CD4-positive, CD25-positive, alpha-beta regulatory T cell (primary cell): ENCODE measurements around the gene KAT2B. TPM values are rescaled to one million over a fixed set of nuclear protein-coding genes. Genes with fewer than 3 reads are reported as not detected.

Experiments used
- ATAC-seq, 2 donors: fragments of 150-1000 bp; cut with Tn5 transposase; one replicate each; pipeline ENCODE4 v1.10.0; 2021; ENCODE audit warnings: low read depth in 2 of 2, moderate number of reproducible peaks in 2 of 2, moderate library complexity in 1 of 2
- DNase-seq, 3 donors: peaks; one replicate each; pipeline versions ENCODE4 v3.0.0 to v3.0.0-alpha.2; 2012 to 2022; ENCODE audit warnings: mixed read lengths in 1 of 3
- H3K27ac ChIP-seq: one replicate; pipeline ENCODE4 v1.7.0; 2013; ENCODE audit warnings: mild to moderate bottlenecking, low read length; ENCODE audit not compliant: insufficient read depth, poor library complexity, severe bottlenecking
- H3K27me3 ChIP-seq: one replicate; pipeline ENCODE4 v1.7.0; 2013; ENCODE audit warnings: low read length; ENCODE audit not compliant: control insufficient read depth, insufficient read depth
- H3K36me3 ChIP-seq: one replicate; pipeline ENCODE4 v1.7.0; 2013; ENCODE audit warnings: mild to moderate bottlenecking, low read length, moderate library complexity; ENCODE audit not compliant: control insufficient read depth, insufficient read depth
- H3K4me1 ChIP-seq: 2 replicates; pipeline ENCODE4 v1.7.0; 2013; ENCODE audit warnings: mild to moderate bottlenecking, low read length; ENCODE audit not compliant: insufficient read depth, control insufficient read depth, poor library complexity, severe bottlenecking
- H3K4me3 ChIP-seq: one replicate; pipeline ENCODE4 v1.7.0; 2013; ENCODE audit warnings: low read depth, mild to moderate bottlenecking, low read length, moderate library complexity
- H3K9me3 ChIP-seq, 2 experiments: 1 replicate in 1 of 2; 2 replicates in 1 of 2; pipeline ENCODE4 v1.7.0; 2013; ENCODE audit warnings: low read length in 2 of 2, mild to moderate bottlenecking in 1 of 2, moderate library complexity in 1 of 2; ENCODE audit not compliant: control insufficient read depth in 2 of 2
- H3K27ac Mint-ChIP-seq, 3 donors: one replicate each; pipeline ENCODE4 v1.8.0; 2020 to 2022; ENCODE audit warnings: mild to moderate bottlenecking in 3 of 3, mixed read lengths in 3 of 3, moderate library complexity in 2 of 3
- H3K27me3 Mint-ChIP-seq: one replicate; pipeline ENCODE4 v1.8.0; 2022; ENCODE audit warnings: mild to moderate bottlenecking, mixed read lengths
- H3K36me3 Mint-ChIP-seq: one replicate; pipeline ENCODE4 v1.8.0; 2020; ENCODE audit warnings: mixed read lengths
- H3K4me1 Mint-ChIP-seq, 4 donors: one replicate each; pipeline ENCODE4 v1.8.0; 2020 to 2022; ENCODE audit warnings: mixed read lengths in 4 of 4, mild to moderate bottlenecking in 1 of 4
- H3K4me3 Mint-ChIP-seq, 4 donors: one replicate each; pipeline ENCODE4 v1.8.0; 2020 to 2022; ENCODE audit warnings: mild to moderate bottlenecking in 4 of 4, mixed read lengths in 4 of 4, moderate library complexity in 3 of 4
- H3K9me3 Mint-ChIP-seq, 7 donors: one replicate each; pipeline ENCODE4 v1.8.0; 2020 to 2022; ENCODE audit warnings: mixed read lengths in 7 of 7, mild to moderate bottlenecking in 3 of 7, moderate library complexity in 2 of 7
- polyA plus RNA-seq, 4 donors: library from polyadenylated mRNA; unstranded; fragments of 300-500 nt; fragmentation: Illumina TruSeq; gene quantifications; one replicate each; pipeline ENCODE4 v1.2.3, GENCODE V29; 2021
- total RNA-seq: library from RNA; stranded (reverse); gene quantifications from one replicate; pipeline ENCODE4 v1.2.3, GENCODE V29; 2022

Gene KAT2B
- total and polyA plus RNA-seq, 5 donors from 2014 or later: 5.7 to 185 (median 8.7) TPM

DNA sequence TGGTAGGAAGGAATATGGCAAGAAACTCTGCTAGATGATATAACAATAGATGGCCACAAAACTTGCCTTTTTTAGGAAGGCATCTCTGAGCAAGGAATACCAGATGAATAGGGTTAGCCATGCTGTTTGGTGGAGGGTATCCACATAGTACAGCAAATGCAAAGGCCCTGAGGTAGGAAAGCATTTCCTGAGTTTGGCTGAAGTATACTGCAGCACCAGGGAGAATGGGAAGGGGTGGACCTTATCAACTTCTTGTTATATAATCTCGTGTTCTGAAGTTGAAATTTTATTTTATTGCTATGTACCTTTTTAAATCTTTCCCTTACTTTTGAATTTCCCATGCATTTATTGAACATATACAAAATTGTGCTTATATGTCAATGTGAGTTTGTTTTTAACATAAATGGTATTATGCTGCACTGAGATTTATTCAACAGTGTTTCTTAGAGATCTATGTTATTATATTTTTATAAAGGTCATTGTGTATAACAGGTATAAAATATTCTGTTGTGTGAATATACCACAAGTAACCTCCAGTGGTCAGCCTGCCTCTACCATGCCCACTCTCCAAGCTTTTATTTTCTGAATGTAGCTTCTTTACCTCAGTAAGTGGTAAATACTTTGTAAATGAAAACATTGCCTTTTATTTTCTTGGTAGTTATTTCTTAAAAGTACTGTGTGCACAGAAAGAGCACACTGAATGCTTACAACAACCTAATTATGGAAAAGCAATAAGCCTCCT lies 2.8 kb upstream of the KAT2B start:
- Mint-ChIP-seq H3K4me1 (peaks cover 13 to 30% (median 24%) of the 10 kb centered on the region in 4 donors), H3K4me3 (peak overlapping the region in 2 of 4 donors; percentile 97 to 98)

DNA sequence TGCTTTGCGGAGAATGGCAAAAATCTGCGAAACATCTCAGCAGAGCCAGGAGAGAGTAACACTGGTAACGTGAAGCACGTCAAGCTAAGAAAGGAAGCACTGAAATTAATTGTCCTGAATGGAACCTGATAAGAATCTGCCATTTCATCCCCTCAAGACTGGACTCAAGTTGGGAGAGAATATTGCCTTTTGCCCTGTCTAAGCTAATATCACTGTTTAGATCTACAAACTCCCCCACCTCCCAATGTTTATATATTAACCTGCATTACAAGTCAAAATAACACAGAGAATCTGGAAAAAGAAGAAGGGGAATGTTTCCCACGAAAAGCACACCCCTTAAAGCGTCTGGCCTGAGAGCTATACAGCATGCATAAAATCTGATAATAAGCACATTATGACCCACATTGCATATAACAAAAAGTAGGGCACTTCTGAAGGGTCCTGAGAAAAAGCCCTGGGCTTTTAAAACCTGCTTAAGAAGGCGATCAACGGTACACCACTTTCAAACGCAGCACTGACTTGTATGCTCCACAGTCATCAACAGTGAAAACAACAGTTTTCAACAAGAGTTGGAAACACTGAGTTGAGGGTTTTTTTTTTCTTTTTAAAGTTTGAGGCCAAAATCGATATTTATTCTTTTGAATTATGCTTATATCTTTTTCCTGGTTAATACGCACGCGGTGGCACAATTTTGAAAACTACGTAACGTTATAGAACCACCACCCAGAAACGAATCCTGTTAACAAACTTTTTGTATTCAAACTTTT lies 1.4 kb upstream of the KAT2B start:
- peak overlapping the region; percentile 94 to 98 (median 97) for H3K4me3 Mint-ChIP-seq
- H3K9me3 Mint-ChIP-seq: peaks cover 0 to 1% (median 0%) of the 10 kb centered on the region in 7 donors
- peaks cover 9% of the 10 kb centered on the region for H3K27me3 Mint-ChIP-seq
- no peaks in the 10 kb centered on the region for H3K27me3 ChIP-seq
- H3K9me3 ChIP-seq: no peaks in the 10 kb centered on the region
- peak in 2 of 3 donors; percentile 22 to 59 for DNase-seq
- peaks cover 39% of the 10 kb centered on the region for H3K4me1 ChIP-seq
- no peaks in the 10 kb centered on the region for H3K36me3 ChIP-seq
- H3K4me1 Mint-ChIP-seq: peaks cover 22 to 45% (median 37%) of the 10 kb centered on the region in 4 donors
- no peaks in the 10 kb centered on the region for H3K36me3 Mint-ChIP-seq
- ATAC-seq: no peak
- H3K27ac Mint-ChIP-seq: peak overlapping the region; percentile 90 to 98 (median 91)
- peak overlapping the region; percentile 93 for H3K4me3 ChIP-seq
- H3K27ac ChIP-seq: peak overlapping the region; percentile 93

More for the DNA sequence above, 2.8 kb upstream of the KAT2B start:
- Histone ChIP-seq H3K36me3 (no peaks in the 10 kb centered on the region), H3K4me1 (peaks cover 24% of the 10 kb centered on the region), H3K4me3 (no peak overlapping the region), H3K27me3 (no peaks in the 10 kb centered on the region), H3K9me3 (no peaks in the 10 kb centered on the region), H3K27ac (no peak overlapping the region)
- H3K9me3 Mint-ChIP-seq: peaks cover 0 to 1% (median 0%) of the 10 kb centered on the region in 7 donors
- no peak for ATAC-seq
- DNase-seq: no peak
- no peaks in the 10 kb centered on the region for H3K36me3 Mint-ChIP-seq
- H3K27me3 Mint-ChIP-seq: peaks cover 9% of the 10 kb centered on the region
- H3K27ac Mint-ChIP-seq: peak overlapping the region; percentile 37 to 98 (median 91)

DNA sequence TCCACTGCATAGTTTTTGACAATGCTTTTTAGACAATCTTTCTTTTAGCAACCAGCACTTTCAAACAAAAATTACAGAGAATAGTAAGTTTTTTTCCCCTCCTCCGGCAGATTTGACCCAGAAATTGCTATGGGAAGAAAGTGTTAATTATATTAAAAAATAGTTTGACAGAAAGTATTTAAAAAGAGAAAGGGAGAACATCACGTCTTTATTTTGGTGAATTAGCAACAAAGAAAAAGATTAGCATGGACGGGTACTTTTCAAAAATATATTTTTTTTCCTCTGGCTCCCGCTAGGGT lies 831 bp upstream of the KAT2B start:
- Mint-ChIP-seq H3K36me3 (no peaks in the 10 kb centered on the region), H3K27ac (peak overlapping the region; percentile 90 to 98 (median 91)), H3K4me3 (peak overlapping the region; percentile 94 to 98 (median 97)), H3K27me3 (peaks cover 9% of the 10 kb centered on the region), H3K9me3 (peaks cover 0 to 1% (median 0%) of the 10 kb centered on the region in 7 donors), H3K4me1 (peaks cover 24 to 50% (median 41%) of the 10 kb centered on the region in 4 donors)
- H3K4me3 ChIP-seq: peak overlapping the region; percentile 93
- no peaks in the 10 kb centered on the region for H3K36me3 ChIP-seq
- H3K27me3 ChIP-seq: no peaks in the 10 kb centered on the region
- no peak for ATAC-seq
- H3K4me1 ChIP-seq: peaks cover 44% of the 10 kb centered on the region
- DNase-seq: no peak
- peak overlapping the region; percentile 93 for H3K27ac ChIP-seq
- H3K9me3 ChIP-seq: no peaks in the 10 kb centered on the region

DNA sequence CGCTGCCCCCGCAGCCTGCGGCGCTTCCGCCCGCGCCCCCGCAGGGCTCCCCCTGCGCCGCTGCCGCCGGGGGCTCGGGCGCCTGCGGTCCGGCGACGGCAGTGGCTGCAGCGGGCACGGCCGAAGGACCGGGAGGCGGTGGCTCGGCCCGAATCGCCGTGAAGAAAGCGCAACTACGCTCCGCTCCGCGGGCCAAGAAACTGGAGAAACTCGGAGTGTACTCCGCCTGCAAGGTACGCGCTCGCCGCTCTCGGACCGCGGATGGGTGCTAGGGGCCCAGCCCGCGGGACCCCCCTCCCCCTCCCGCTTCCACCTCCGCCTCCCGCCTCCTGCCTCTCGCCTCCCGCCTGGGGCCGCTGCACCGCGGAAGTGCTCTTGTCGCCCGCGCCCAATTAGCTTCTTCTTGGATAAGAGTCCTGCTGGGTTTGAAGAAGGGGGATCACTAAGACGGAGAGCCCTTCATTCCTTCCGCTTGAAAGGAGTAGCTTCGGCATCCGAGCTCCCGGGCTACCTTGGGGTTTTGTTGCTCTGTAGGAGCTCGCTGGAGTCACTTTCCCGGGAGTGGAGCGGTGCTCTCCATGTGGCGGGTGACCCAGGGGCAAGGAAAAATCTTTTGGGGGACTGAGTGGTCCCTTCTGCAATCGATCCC lies 426 bp downstream of the KAT2B start:
- Histone ChIP-seq H3K27me3 (no peaks in the 10 kb centered on the region), H3K9me3 (no peaks in the 10 kb centered on the region), H3K36me3 (no peaks in the 10 kb centered on the region), H3K27ac (peak overlapping the region; percentile 93), H3K4me1 (peaks cover 57% of the 10 kb centered on the region), H3K4me3 (peak overlapping the region; percentile 80)
- H3K9me3 Mint-ChIP-seq: peaks cover 0 to 1% (median 0%) of the 10 kb centered on the region in 7 donors
- DNase-seq: peak; percentile 57 to 87 (median 68)
- H3K4me1 Mint-ChIP-seq: peaks cover 28 to 60% (median 48%) of the 10 kb centered on the region in 4 donors
- peaks cover 9% of the 10 kb centered on the region for H3K27me3 Mint-ChIP-seq
- H3K36me3 Mint-ChIP-seq: no peaks in the 10 kb centered on the region
- peak overlapping the region; percentile 99 to 100 (median 100) for H3K4me3 Mint-ChIP-seq
- peak overlapping the region; percentile 80 to 99 (median 98) for H3K27ac Mint-ChIP-seq
- ATAC-seq: peak; percentile 10 to 17

DNA sequence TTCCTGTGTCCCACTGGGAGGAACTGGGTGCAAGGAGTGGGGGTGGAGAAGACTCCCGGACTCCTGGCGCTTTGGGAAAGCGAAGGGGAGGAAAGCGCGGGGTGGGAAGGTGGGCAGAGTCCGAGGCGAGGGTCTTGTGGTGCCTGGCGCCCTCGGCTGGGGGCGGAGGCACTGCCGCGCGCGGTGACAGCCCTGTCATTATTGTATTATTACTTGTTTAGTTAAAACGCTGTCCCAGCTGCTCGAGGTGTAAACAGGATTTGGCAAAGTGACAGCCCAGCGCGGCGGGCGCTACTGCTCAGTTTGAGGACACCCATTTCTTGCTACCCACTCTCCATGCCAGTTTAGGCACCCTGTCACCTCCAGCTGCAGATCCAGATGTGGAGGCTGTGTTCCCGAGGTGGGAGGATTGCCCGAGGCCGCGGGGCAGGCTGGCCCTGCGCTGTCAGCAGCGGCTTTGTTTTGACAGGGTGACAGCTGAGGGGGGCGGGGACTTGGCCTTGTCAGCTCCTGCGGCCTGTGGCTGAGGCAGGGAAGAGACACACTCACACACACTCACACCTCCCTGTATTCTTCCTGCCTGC lies 1.0 kb downstream of the KAT2B start:
- Histone ChIP-seq H3K27me3 (no peaks in the 10 kb centered on the region), H3K9me3 (no peaks in the 10 kb centered on the region), H3K27ac (peak overlapping the region; percentile 93), H3K4me1 (peaks cover 63% of the 10 kb centered on the region), H3K36me3 (no peaks in the 10 kb centered on the region), H3K4me3 (peak overlapping the region; percentile 80)
- no peaks in the 10 kb centered on the region for H3K36me3 Mint-ChIP-seq
- ATAC-seq (peak; percentile 37 to 39), DNase-seq (peak; percentile 67 to 85 (median 74))
- H3K27ac Mint-ChIP-seq: peak overlapping the region; percentile 80 to 99 (median 98)
- peaks cover 9% of the 10 kb centered on the region for H3K27me3 Mint-ChIP-seq
- H3K4me3 Mint-ChIP-seq: peak overlapping the region; percentile 99 to 100 (median 100)
- peaks cover 28 to 66% (median 54%) of the 10 kb centered on the region in 4 donors for H3K4me1 Mint-ChIP-seq
- peaks cover 0 to 1% (median 0%) of the 10 kb centered on the region in 7 donors for H3K9me3 Mint-ChIP-seq

DNA sequence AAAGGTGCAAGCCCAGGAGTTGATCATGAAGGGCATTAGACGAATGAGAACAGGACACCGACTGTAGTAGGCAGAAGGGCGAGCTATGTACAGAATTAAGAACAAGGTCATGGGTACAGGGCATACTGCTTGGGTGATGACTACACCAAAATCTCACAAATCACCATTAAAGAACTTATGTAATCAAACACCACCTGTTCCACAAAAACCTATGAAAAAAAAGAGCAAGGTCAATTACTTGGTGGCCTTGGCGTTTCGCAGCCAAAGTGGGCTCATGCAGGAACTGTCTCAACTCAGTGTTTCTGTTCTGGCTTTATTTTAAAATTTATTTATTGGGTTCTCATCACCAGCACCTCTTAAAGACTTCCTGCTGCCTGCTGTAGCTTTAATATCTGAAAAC lies 2.1 kb downstream of the KAT2B start:
- H3K27ac Mint-ChIP-seq: peak overlapping the region; percentile 80 to 99 (median 95)
- no peaks in the 10 kb centered on the region for H3K27me3 ChIP-seq
- H3K9me3 ChIP-seq: no peaks in the 10 kb centered on the region
- no peaks in the 10 kb centered on the region for H3K36me3 ChIP-seq
- no peak for DNase-seq
- H3K27ac ChIP-seq: peak overlapping the region; percentile 93
- H3K9me3 Mint-ChIP-seq: peaks cover 0 to 1% (median 0%) of the 10 kb centered on the region in 7 donors
- peak overlapping the region; percentile 99 to 100 (median 100) for H3K4me3 Mint-ChIP-seq
- H3K4me3 ChIP-seq: peak overlapping the region; percentile 80
- H3K36me3 Mint-ChIP-seq: no peaks in the 10 kb centered on the region
- peaks cover 28 to 77% (median 61%) of the 10 kb centered on the region in 4 donors for H3K4me1 Mint-ChIP-seq
- peaks cover 74% of the 10 kb centered on the region for H3K4me1 ChIP-seq
- ATAC-seq: no peak
- peaks cover 9% of the 10 kb centered on the region for H3K27me3 Mint-ChIP-seq

DNA sequence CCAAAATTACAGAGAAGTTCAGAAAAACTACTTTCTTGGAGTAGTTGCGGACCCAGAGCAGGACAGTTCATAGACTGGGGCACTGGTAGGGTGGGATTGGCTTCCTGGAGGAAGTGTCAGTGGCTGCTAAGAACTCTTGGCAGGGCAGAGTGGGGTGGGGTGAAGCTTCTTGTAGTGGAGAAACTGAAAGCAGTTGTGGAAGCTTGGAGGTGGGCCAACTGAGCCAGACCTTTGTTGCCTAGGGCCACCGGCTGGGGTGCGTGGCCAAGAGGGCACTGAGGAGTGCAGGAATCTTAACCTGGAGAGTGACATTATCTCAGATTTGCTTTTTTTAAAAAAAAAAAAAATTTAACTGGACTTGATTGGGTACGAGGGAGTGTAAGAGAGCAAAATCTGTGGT lies 3.1 kb downstream of the KAT2B start:
- peaks cover 77% of the 10 kb centered on the region for H3K4me1 ChIP-seq
- ATAC-seq: no peak
- peak overlapping the region; percentile 80 for H3K4me3 ChIP-seq

More for the DNA sequence above, 3.1 kb downstream of the KAT2B start:
- H3K27me3 ChIP-seq: no peaks in the 10 kb centered on the region
- Mint-ChIP-seq H3K9me3 (peaks cover 0 to 1% (median 0%) of the 10 kb centered on the region in 7 donors), H3K36me3 (no peaks in the 10 kb centered on the region), H3K27me3 (peaks cover 9% of the 10 kb centered on the region), H3K4me3 (peak overlapping the region; percentile 99 to 100 (median 100)), H3K4me1 (peaks cover 32 to 81% (median 68%) of the 10 kb centered on the region in 4 donors), H3K27ac (peak overlapping the region; percentile 80 to 95 (median 87))
- H3K9me3 ChIP-seq: no peaks in the 10 kb centered on the region
- H3K27ac ChIP-seq: peak overlapping the region; percentile 93
- peak; percentile 20 to 77 (median 32) for DNase-seq
- peaks cover 5% of the 10 kb centered on the region for H3K36me3 ChIP-seq
